Suprapubic skin (tissue), 4 donors: ENCODE results near the gene HEYL. TPM values are rescaled to one million over a fixed set of nuclear protein-coding genes. Genes with fewer than 3 reads are reported as not detected.

ENCODE experiments used
- DNase-seq, 2 donors: peaks; one replicate each; pipeline ENCODE4 v3.0.0-alpha.2; 2019; ENCODE audit warnings: low spot score in 2 of 2
- H3K27ac ChIP-seq: fragments of 200-600 bp; sonication (generic); one replicate; pipeline ENCODE4 v1.5.1; 2019
- H3K27me3 ChIP-seq: fragments of 200-600 bp; sonication (generic); one replicate; pipeline ENCODE4 v1.5.1; 2019
- H3K36me3 ChIP-seq: fragments of 200-600 bp; sonication (generic); one replicate; pipeline ENCODE4 v1.5.1; 2019
- H3K4me1 ChIP-seq: fragments of 200-600 bp; sonication (generic); one replicate; pipeline ENCODE4 v1.5.1; 2019
- H3K4me3 ChIP-seq: fragments of 200-600 bp; sonication (generic); one replicate; pipeline ENCODE4 v1.5.1; 2019; ENCODE audit warnings: mild to moderate bottlenecking
- H3K9me3 ChIP-seq: fragments of 200-600 bp; sonication (generic); one replicate; pipeline ENCODE4 v1.5.1; 2019
- CTCF ChIP-seq, 2 donors: fragments of 200-600 bp in 1 of 2; fragments of 450-650 bp in 1 of 2; sonication (generic) in 1 of 2; IDR thresholded peaks; one replicate each; pipeline ENCODE4 v1.5.1; 2016 to 2019; ENCODE audit warnings: antibody characterized with exemption in 2 of 2, mild to moderate bottlenecking in 1 of 2, moderate library complexity in 1 of 2
- EP300 ChIP-seq: sonication (generic); formaldehyde crosslinking; IDR thresholded peaks from one replicate; pipeline ENCODE4 v1.6.1; 2017; ENCODE audit warnings: antibody characterized with exemption
- POLR2A ChIP-seq, 2 donors: fragments of 450-650 bp; IDR thresholded peaks; one replicate each; pipeline ENCODE4 v1.6.1; 2017; ENCODE audit warnings: antibody characterized with exemption in 2 of 2, mild to moderate bottlenecking in 2 of 2, moderate library complexity in 2 of 2
- POLR2AphosphoS5 ChIP-seq, 3 donors: sonication (generic); formaldehyde crosslinking; IDR thresholded peaks; one replicate each; pipeline ENCODE4 v1.6.1; 2017; ENCODE audit warnings: antibody characterized with exemption in 3 of 3
- WGBS: methylation state at CpG from one replicate; pipeline ENCODE4 v1.1.5; 2018; 5-methylcytosine and 5-hydroxymethylcytosine counted together
- total RNA-seq, 4 donors: library from RNA; depleted of rRNA; stranded (reverse); fragments of >200 nt; gene quantifications; one replicate each; pipeline ENCODE4 v1.1.0, GENCODE V29; 2016

Gene HEYL
- total RNA-seq, 4 donors from 2014 or later, result 1.3 to 3.0 (median 1.8) TPM

- Histone ChIP-seq H3K27me3 (peaks cover 88% of the 10 kb centered on the region), H3K4me3 (peak overlapping the region; percentile 30), H3K36me3 (no peaks in the 10 kb centered on the region), H3K4me1 (peaks cover 6% of the 10 kb centered on the region), H3K9me3 (no peaks in the 10 kb centered on the region), H3K27ac (no peak overlapping the region)
- 64% methylated on average over 10 of the region's 13 CpGs for WGBS
- DNase-seq, result no peak
- TF ChIP-seq POLR2AphosphoS5 (IDR thresholded peaks at IDR 0.05) (no peak), EP300 (no peak), CTCF (IDR thresholded peaks at IDR 0.05) (no peak), POLR2A (IDR thresholded peaks at IDR 0.05) (no peak)
Measured at GRCh38 chr1:39684313-39684664, 44.8 kb upstream of the HEYL start.

GRCh38 chr1:39683591-39684312, 44.3 kb upstream of the HEYL start:
- no peak for TF ChIP-seq EP300
- no peak for DNase-seq
- Histone ChIP-seq H3K36me3 (no peaks in the 10 kb centered on the region), H3K27me3 (peaks cover 83% of the 10 kb centered on the region), H3K9me3 (no peaks in the 10 kb centered on the region), H3K4me3 (peak overlapping the region; percentile 30), H3K4me1 (peaks cover 6% of the 10 kb centered on the region), H3K27ac (no peak overlapping the region)
- WGBS, result 9% methylated on average over 17 of the region's 62 CpGs

GRCh38 chr1:39681999-39682398, 42.6 kb upstream of the HEYL start:
- TF ChIP-seq POLR2AphosphoS5 (IDR thresholded peaks at IDR 0.05) (no peak), POLR2A (IDR thresholded peaks at IDR 0.05) (no peak), EP300 (no peak), CTCF (IDR thresholded peaks at IDR 0.05) (no peak)
- Histone ChIP-seq H3K4me3 (no peak overlapping the region), H3K27me3 (peaks cover 68% of the 10 kb centered on the region), H3K36me3 (no peaks in the 10 kb centered on the region), H3K27ac (no peak overlapping the region), H3K9me3 (no peaks in the 10 kb centered on the region), H3K4me1 (peaks cover 6% of the 10 kb centered on the region)
- WGBS, result 85% methylated on average over 1 of the region's 1 CpG
- no peak for DNase-seq

GRCh38 chr1:39681294-39681693, 41.9 kb upstream of the HEYL start:
- no peak for TF ChIP-seq POLR2AphosphoS5 (IDR thresholded peaks at IDR 0.05)
- no peak for TF ChIP-seq EP300
- 66% methylated on average over 3 of the region's 3 CpGs for WGBS
- Histone ChIP-seq H3K4me1 (peaks cover 6% of the 10 kb centered on the region), H3K27ac (no peak overlapping the region), H3K4me3 (no peak overlapping the region), H3K27me3 (peaks cover 61% of the 10 kb centered on the region), H3K36me3 (no peaks in the 10 kb centered on the region), H3K9me3 (no peaks in the 10 kb centered on the region)
- no peak for DNase-seq

- peaks cover 6% of the 10 kb centered on the region for H3K4me1 ChIP-seq
- H3K4me3 ChIP-seq, result no peak overlapping the region
- no peak overlapping the region for H3K27ac ChIP-seq
- no peaks in the 10 kb centered on the region for H3K9me3 ChIP-seq
- peaks cover 58% of the 10 kb centered on the region for H3K27me3 ChIP-seq
- no peaks in the 10 kb centered on the region for H3K36me3 ChIP-seq
- TF ChIP-seq POLR2AphosphoS5 (IDR thresholded peaks at IDR 0.05), result no peak
- TF ChIP-seq EP300, result no peak
- TF ChIP-seq POLR2A (IDR thresholded peaks at IDR 0.05), result no peak
- TF ChIP-seq CTCF (IDR thresholded peaks at IDR 0.05), result no peak
- 67% methylated on average over 4 of the region's 4 CpGs for WGBS
- no peak for DNase-seq
Measured at GRCh38 chr1:39680751-39681150, 41.3 kb upstream of the HEYL start.

GRCh38 chr1:39679821-39680220, 40.4 kb upstream of the HEYL start:
- H3K36me3 ChIP-seq, result no peaks in the 10 kb centered on the region
- H3K27me3 ChIP-seq, result peaks cover 53% of the 10 kb centered on the region
- H3K4me1 ChIP-seq, result peaks cover 6% of the 10 kb centered on the region
- H3K27ac ChIP-seq, result no peak overlapping the region
- no peak overlapping the region for H3K4me3 ChIP-seq
- H3K9me3 ChIP-seq, result no peaks in the 10 kb centered on the region
- DNase-seq, result no peak
- TF ChIP-seq CTCF (IDR thresholded peaks at IDR 0.05) (no peak), POLR2A (IDR thresholded peaks at IDR 0.05) (no peak), POLR2AphosphoS5 (IDR thresholded peaks at IDR 0.05) (no peak), EP300 (no peak)
- 83% methylated on average over 2 of the region's 2 CpGs for WGBS
